Lower leg skin (tissue), 4 donors: ENCODE data around the gene ABCC10. TPM values are rescaled to one million over a fixed set of nuclear protein-coding genes. Genes with fewer than 3 reads are reported as not detected.

ENCODE experiments used
- DNase-seq, 2 donors: peaks; one replicate each; pipeline ENCODE4 v3.0.0-alpha.2; 2019; ENCODE audit warnings: low spot score in 2 of 2
- H3K4me3 ChIP-seq: fragments of 200-600 bp; sonication (generic); 2 replicates; pipeline ENCODE4 v1.5.1; 2017; ENCODE audit warnings: mild to moderate bottlenecking, low read depth; ENCODE audit not compliant: poor library complexity, severe bottlenecking
- CTCF ChIP-seq, 3 donors: fragments of 450-650 bp; IDR thresholded peaks; one replicate each; pipeline ENCODE4 v1.5.1; 2016; ENCODE audit warnings: antibody characterized with exemption in 3 of 3, mild to moderate bottlenecking in 3 of 3, moderate library complexity in 2 of 3
- POLR2A ChIP-seq, 2 donors: fragments of 450-650 bp; IDR thresholded peaks; one replicate each; pipeline ENCODE4 v1.6.1; 2016 to 2017; ENCODE audit warnings: antibody characterized with exemption in 2 of 2, mild to moderate bottlenecking in 1 of 2, moderate library complexity in 1 of 2
- WGBS, 2 donors: methylation state at CpG; one replicate each; pipeline ENCODE4 v1.1.5; 2018; 5-methylcytosine and 5-hydroxymethylcytosine counted together
- intact Hi-C: fragments of 100-400 bp; cut with DNase I; formaldehyde crosslinking; loops from one replicate; pipeline ENCODE4 v1.15.0; 2023; ENCODE audit warnings: low total_unique reads
- total RNA-seq, 4 donors: library from RNA; depleted of rRNA; stranded (reverse); fragments of >200 nt; gene quantifications; one replicate each; pipeline ENCODE4 v1.1.0, GENCODE V29; 2016

The ABCC10 gene
- total RNA-seq, 4 donors from 2014 or later, result 9.4 to 17.9 (median 15.9) TPM

- no peak for DNase-seq
- H3K4me3 ChIP-seq, result no peak overlapping the region
- no peak for TF ChIP-seq CTCF (IDR thresholded peaks at IDR 0.05)
- no peak for TF ChIP-seq POLR2A (IDR thresholded peaks at IDR 0.05)
- WGBS, 2 donors, result 52 to 55% methylated on average over 13 of the region's 13 CpGs
- intact Hi-C loops, result no loop called here
Measured at GRCh38 chr6:43468748-43469681, 41.7 kb downstream of the ABCC10 start.

GRCh38 chr6:43469947-43470346 is 42.6 kb downstream of the ABCC10 start:
- H3K4me3 ChIP-seq, result no peak overlapping the region
- WGBS, 2 donors, result 85 to 86% methylated on average over 7 of the region's 7 CpGs
- no peak for DNase-seq
- intact Hi-C loops, result no loop called here
- TF ChIP-seq CTCF (IDR thresholded peaks at IDR 0.05), result no peak
- no peak for TF ChIP-seq POLR2A (IDR thresholded peaks at IDR 0.05)

GRCh38 chr6:43471399-43471798 is 44.1 kb downstream of the ABCC10 start:
- WGBS, 2 donors, result 50 to 57% methylated on average over 1 of the region's 1 CpG
- intact Hi-C loops, result no loop called here
- TF ChIP-seq CTCF (IDR thresholded peaks at IDR 0.05) (no peak), POLR2A (IDR thresholded peaks at IDR 0.05) (no peak)
- no peak overlapping the region for H3K4me3 ChIP-seq
- no peak for DNase-seq

GRCh38 chr6:43472515-43472914 is 45.2 kb downstream of the ABCC10 start:
- DNase-seq, result no peak
- 91 to 94% methylated on average over 4 of the region's 4 CpGs for WGBS, 2 donors
- H3K4me3 ChIP-seq, result no peak overlapping the region
- intact Hi-C loops, result no loop called here
- no peak for TF ChIP-seq CTCF (IDR thresholded peaks at IDR 0.05)
- TF ChIP-seq POLR2A (IDR thresholded peaks at IDR 0.05), result no peak

- no peak for DNase-seq
- intact Hi-C loops, result no loop called here
- no peak overlapping the region for H3K4me3 ChIP-seq
- TF ChIP-seq POLR2A (IDR thresholded peaks at IDR 0.05) (no peak), CTCF (IDR thresholded peaks at IDR 0.05) (no peak)
- WGBS, 2 donors, result 86 to 90% methylated on average over 6 of the region's 6 CpGs
Measured at GRCh38 chr6:43475516-43475915, 48.2 kb downstream of the ABCC10 start.
